Pulmonary artery endothelial cell (primary cell): ENCODE results near the gene PCYT2. TPM values are rescaled to one million over a fixed set of nuclear protein-coding genes. Genes with fewer than 3 reads are reported as not detected.

ENCODE experiments used
- DNase-seq: peaks from one replicate; pipeline ENCODE4 v3.0.0-alpha.2; 2011; ENCODE audit warnings: low read depth, low spot score
- total RNA-seq: library from RNA; depleted of rRNA; stranded (reverse); fragments of >200 nt; gene quantifications from 2 replicates; pipeline ENCODE4 v1.2.3, GENCODE V29; 2014

The PCYT2 gene
- total RNA-seq, 1 donor from 2014 or later = 46.2 TPM

- DNase-seq = no peak
Observed at GRCh38 chr17:81944858-81945257, 33.7 kb upstream of the PCYT2 start.

- DNase-seq = no peak
Observed at GRCh38 chr17:81942167-81942553, 31.0 kb upstream of the PCYT2 start.

- DNase-seq = no peak
Observed at GRCh38 chr17:81941484-81942166, 30.4 kb upstream of the PCYT2 start.

GRCh38 chr17:81940538-81941483 lies 29.6 kb upstream of the PCYT2 start:
- DNase-seq = no peak

GRCh38 chr17:81939881-81940385 lies 28.7 kb upstream of the PCYT2 start:
- no peak for DNase-seq

GRCh38 chr17:81939218-81939617 lies 28.0 kb upstream of the PCYT2 start:
- no peak for DNase-seq

- no peak for DNase-seq
Observed at GRCh38 chr17:81935709-81936084, 24.5 kb upstream of the PCYT2 start.

GRCh38 chr17:81934850-81935708 lies 23.9 kb upstream of the PCYT2 start:
- DNase-seq = no peak

- DNase-seq = no peak
Observed at GRCh38 chr17:81934098-81934757, 23.0 kb upstream of the PCYT2 start.

- no peak for DNase-seq
Observed at GRCh38 chr17:81933178-81933699, 22.0 kb upstream of the PCYT2 start.

GRCh38 chr17:81932333-81932983 lies 21.3 kb upstream of the PCYT2 start:
- DNase-seq = no peak

GRCh38 chr17:81931557-81932332 lies 20.5 kb upstream of the PCYT2 start:
- no peak for DNase-seq

- no peak for DNase-seq
Observed at GRCh38 chr17:81931189-81931556, 20.0 kb upstream of the PCYT2 start.

GRCh38 chr17:81930142-81931125 lies 19.2 kb upstream of the PCYT2 start:
- DNase-seq = no peak

- DNase-seq = no peak
Observed at GRCh38 chr17:81929253-81930141, 18.3 kb upstream of the PCYT2 start.

GRCh38 chr17:81928544-81929252 lies 17.5 kb upstream of the PCYT2 start:
- DNase-seq = no peak
